GM21447 (cell line): ENCODE results near the gene OR5K4.
A peak's percentile ranks its signal among the peaks of the same experiment; 100 is the strongest.

Experiments used
- ATAC-seq: cut with Tn5 transposase; IDR thresholded peaks from one replicate; pipeline ENCODE4 v1.9.1; 2021; ENCODE audit not compliant: unreplicated experiment

The OR5K4 gene

GRCh38 chr3:98353554-98353953 lies at the start of gene OR5K4:
Gene OR5K4 (plus strand): TSS chr3:98353854. CDS start chr3:98353854, 0 bp downstream.
- ATAC-seq: no peak

GRCh38 chr3:98322101-98322500 lies 31.6 kb upstream of the OR5K4 start:
- ATAC-seq: no peak

GRCh38 chr3:98322686-98323085 lies 31.0 kb upstream of the OR5K4 start:
- ATAC-seq: no peak

GRCh38 chr3:98323425-98323824 lies 30.2 kb upstream of the OR5K4 start:
- no peak for ATAC-seq

GRCh38 chr3:98325055-98325454 lies 28.6 kb upstream of the OR5K4 start:
- no peak for ATAC-seq

- no peak for ATAC-seq
Measured at GRCh38 chr3:98326105-98326893, 27.4 kb upstream of the OR5K4 start.

- peak; percentile 58 for ATAC-seq
Measured at GRCh38 chr3:98326945-98327344, 26.7 kb upstream of the OR5K4 start.

GRCh38 chr3:98328933-98329332 lies 24.7 kb upstream of the OR5K4 start:
- no peak for ATAC-seq

GRCh38 chr3:98329392-98330124 lies 24.1 kb upstream of the OR5K4 start:
- peak; percentile 65 for ATAC-seq

- ATAC-seq: no peak
Measured at GRCh38 chr3:98331329-98331728, 22.3 kb upstream of the OR5K4 start.

- ATAC-seq: peak; percentile 75
Measured at GRCh38 chr3:98333989-98334606, 19.6 kb upstream of the OR5K4 start.

GRCh38 chr3:98339031-98339430 lies 14.6 kb upstream of the OR5K4 start:
- no peak for ATAC-seq

- no peak for ATAC-seq
Measured at GRCh38 chr3:98341758-98342157, 11.9 kb upstream of the OR5K4 start.

GRCh38 chr3:98343647-98344507 lies 9.8 kb upstream of the OR5K4 start:
- peak; percentile 58 for ATAC-seq

- no peak for ATAC-seq
Measured at GRCh38 chr3:98350082-98350481, 3.6 kb upstream of the OR5K4 start.

GRCh38 chr3:98359250-98359649 lies 5.6 kb downstream of the OR5K4 start:
- ATAC-seq: no peak

GRCh38 chr3:98359993-98360675 lies 6.5 kb downstream of the OR5K4 start:
- ATAC-seq: peak; percentile 76

- ATAC-seq: no peak
Measured at GRCh38 chr3:98360681-98361080, 7.0 kb downstream of the OR5K4 start.

GRCh38 chr3:98361289-98361688 lies 7.6 kb downstream of the OR5K4 start:
- ATAC-seq: no peak

GRCh38 chr3:98367464-98368246 lies 14.0 kb downstream of the OR5K4 start:
- no peak for ATAC-seq
